B cell (primary cell): ENCODE measurements around the gene GPR183. TPM values are rescaled to one million over a fixed set of nuclear protein-coding genes. Genes with fewer than 3 reads are reported as not detected.
A peak's percentile ranks its signal among the peaks of the same experiment; 100 is the strongest.

Source experiments
- ATAC-seq: fragments of 200-7000 bp; cut with Tn5 transposase; one replicate; pipeline ENCODE4 v1.10.0; 2021; ENCODE audit warnings: low read depth, mild to moderate bottlenecking, moderate number of reproducible peaks, moderate library complexity
- CTCF ChIA-PET: fragments of 350-600 bp; sonication (Branson Sonifier 250); formaldehyde crosslinking; loops from one replicate; lab custom pipeline; 2021; ENCODE audit warnings: antibody characterized with exemption, inconsistent platforms; lab: Charles Lee
- POLR2A ChIA-PET: fragments of 350-600 bp; sonication (Branson Sonifier 250); formaldehyde crosslinking; loops from one replicate; lab custom pipeline; 2021; ENCODE audit warnings: antibody characterized with exemption; lab: Charles Lee
- DNase-seq: peaks from one replicate; pipeline ENCODE4 v3.0.0; 2013
- H2AFZ ChIP-seq: 2 replicates; pipeline ENCODE4 v1.6.1; 2012; ENCODE audit warnings: mild to moderate bottlenecking, low read depth, low read length; ENCODE audit not compliant: insufficient read depth, poor library complexity, severe bottlenecking
- H3K27ac ChIP-seq, 2 donors: 1 replicate in 1 of 2; 2 replicates in 1 of 2; pipeline ENCODE4 v1.5.1; 2012 to 2013; ENCODE audit warnings: low read length in 2 of 2, mild to moderate bottlenecking in 2 of 2, moderate library complexity in 1 of 2
- H3K27me3 ChIP-seq, 4 experiments: fragments of 200-600 bp in 1 of 4; sonication (generic) in 1 of 4; replicated peaks in 1 of 4; 1 replicate in 2 of 4; 2 replicates in 2 of 4; pipeline versions ENCODE4 v1.6.1 to v1.7.0; 2013 to 2016; ENCODE audit warnings: low read length in 3 of 4, mild to moderate bottlenecking in 2 of 4, mixed read lengths in 1 of 4, moderate library complexity in 1 of 4; ENCODE audit not compliant: insufficient read depth in 4 of 4, control insufficient read depth in 3 of 4; ENCODE audit errors: control extremely low read depth in 1 of 4
- H3K36me3 ChIP-seq, 2 experiments: replicated peaks in 1 of 2; 1 replicate in 1 of 2; 2 replicates in 1 of 2; pipeline versions ENCODE4 v1.6.1 to v1.7.1; 2013; ENCODE audit warnings: low read length in 1 of 2; ENCODE audit not compliant: insufficient read depth in 2 of 2, control insufficient read depth in 1 of 2; ENCODE audit errors: control extremely low read depth in 1 of 2, extremely low read depth in 1 of 2
- H3K4me1 ChIP-seq, 2 donors: fragments of 200-600 bp in 1 of 2; sonication (generic) in 1 of 2; 1 replicate in 1 of 2; 2 replicates in 1 of 2; pipeline versions ENCODE4 v1.5.1 to v1.6.1; 2013 to 2017; ENCODE audit warnings: low read length in 2 of 2; ENCODE audit not compliant: control insufficient read depth in 2 of 2, insufficient read depth in 2 of 2
- H3K4me2 ChIP-seq: replicated peaks from 2 replicates; pipeline ENCODE3; 2012; ENCODE audit warnings: mild to moderate bottlenecking, low read depth, low read length; ENCODE audit not compliant: poor library complexity, severe bottlenecking
- H3K4me3 ChIP-seq, 5 experiments: fragments of 200-600 bp in 1 of 5; sonication (generic) in 1 of 5; 1 replicate in 3 of 5; 2 replicates in 2 of 5; pipeline versions ENCODE4 v1.5.1 to v1.7.0; 2011 to 2016; ENCODE audit warnings: low read length in 4 of 5, mild to moderate bottlenecking in 4 of 5, low read depth in 2 of 5, control low read depth in 1 of 5, moderate library complexity in 1 of 5; ENCODE audit not compliant: insufficient read depth in 1 of 5; ENCODE audit errors: control extremely low read depth in 1 of 5, extremely low read depth in 1 of 5
- H3K79me2 ChIP-seq: fragments of 200-600 bp; sonication (generic); one replicate; pipeline ENCODE4 v1.6.0; 2016; ENCODE audit warnings: low read length; ENCODE audit not compliant: control insufficient read depth, insufficient read depth
- H3K9ac ChIP-seq: fragments of 200-600 bp; sonication (generic); 2 replicates; pipeline ENCODE4 v1.6.1; 2017; ENCODE audit warnings: mild to moderate bottlenecking, low read length, moderate library complexity
- H3K9me3 ChIP-seq, 3 donors: one replicate each; pipeline versions ENCODE4 v1.6.1 to v1.7.1; 2013; ENCODE audit warnings: low read length in 2 of 3; ENCODE audit not compliant: control insufficient read depth in 2 of 3, insufficient read depth in 1 of 3; ENCODE audit errors: control extremely low read depth in 1 of 3
- H4K20me1 ChIP-seq: 2 replicates; pipeline ENCODE4 v1.6.0; 2012; ENCODE audit warnings: mild to moderate bottlenecking, low read length; ENCODE audit not compliant: insufficient read depth, control insufficient read depth, poor library complexity, severe bottlenecking
- H3K27ac Mint-ChIP-seq: one replicate; pipeline ENCODE4 v1.8.0; 2021; ENCODE audit warnings: mixed read lengths
- H3K27me3 Mint-ChIP-seq: one replicate; pipeline ENCODE4 v1.8.0; 2021; ENCODE audit warnings: mixed read lengths
- H3K4me1 Mint-ChIP-seq: one replicate; pipeline ENCODE4 v1.8.0; 2021; ENCODE audit warnings: mixed read lengths
- H3K4me3 Mint-ChIP-seq: one replicate; pipeline ENCODE4 v1.8.0; 2021; ENCODE audit warnings: mixed read lengths
- H3K9me3 Mint-ChIP-seq: one replicate; pipeline ENCODE4 v1.8.0; 2022; ENCODE audit warnings: mixed read lengths; ENCODE audit not compliant: insufficient read depth
- CTCF ChIP-seq: fragments of 200-600 bp; IDR thresholded peaks from one replicate; pipeline ENCODE4 v1.8.0; 2022; ENCODE audit warnings: antibody characterized with exemption, mild to moderate bottlenecking
- EZH2 ChIP-seq: IDR thresholded peaks from 2 replicates; pipeline ENCODE4 v1.6.1; 2012; ENCODE audit warnings: borderline replicate concordance, low read depth, mild to moderate bottlenecking, moderate library complexity, low read length; ENCODE audit not compliant: insufficient read depth, poor library complexity, severe bottlenecking
- WGBS: methylation state at CpG from one replicate; pipeline ENCODE4 v1.1.5; 2013; ENCODE audit warnings: missing lambda C conversion rate; ENCODE audit not compliant: insufficient coverage; 5-methylcytosine and 5-hydroxymethylcytosine counted together
- intact Hi-C: fragments of 100-400 bp; cut with micrococcal nuclease; formaldehyde crosslinking; loops from one replicate; pipeline ENCODE4 v1.10.0; 2022
- polyA plus RNA-seq: library from polyadenylated mRNA; depleted of rRNA; stranded (reverse); fragments of >200 nt; gene quantifications from 2 replicates; pipeline ENCODE4 v1.2.3, GENCODE V29; 2012
- total RNA-seq, 2 donors: library from RNA; stranded (reverse); fragments of 120-200 nt in 1 of 2; gene quantifications; 1 replicate in 1 of 2; 2 replicates in 1 of 2; pipeline versions ENCODE4 v1.2.3 to v1.2.4, GENCODE V29; 2013 to 2022

Gene GPR183
- total and polyA plus RNA-seq, 2 donors (not counting 1 experiment from before 2014, with no cell fraction given) = 150 to 256 TPM

- TF ChIP-seq EZH2 (no peak), CTCF (no peak)
- Histone ChIP-seq H3K27ac (peak overlapping the region; percentile 78 to 87), H4K20me1 (no peaks in the 10 kb centered on the region), H2AFZ (no peak overlapping the region), H3K36me3 (peaks cover 0 to 49% of the 10 kb centered on the region in 2 experiments), H3K4me3 (peak overlapping the region in 2 of 5 experiments; percentile 1 to 95), H3K9me3 (no peaks in the 10 kb centered on the region), H3K4me2 (peak overlapping the region; percentile 68), H3K27me3 (no peaks in the 10 kb centered on the region), H3K79me2 (peaks cover 99% of the 10 kb centered on the region), H3K4me1 (peaks cover 79 to 80% of the 10 kb centered on the region in 2 donors), H3K9ac (peak overlapping the region; percentile 80)
- ATAC-seq (peak; percentile 48), DNase-seq (peak; percentile 57)
- Mint-ChIP-seq H3K9me3 (no peaks in the 10 kb centered on the region), H3K27ac (peak overlapping the region; percentile 79), H3K4me3 (peak overlapping the region; percentile 94), H3K27me3 (no peaks in the 10 kb centered on the region), H3K4me1 (peaks cover 71% of the 10 kb centered on the region)
- CTCF ChIA-PET = interaction anchor here (0.7 to 13.9 kb wide), 19 partner anchors 9 to 137 kb away, joined by 3 to 206 read pairs (median 5); no protein-coding TSS in a partner anchor
- POLR2A ChIA-PET = interaction anchor here (1.1 to 1.5 kb wide), 6 partner anchors 18 to 135 kb away, joined by 3 to 13 read pairs (median 4); no protein-coding TSS in a partner anchor
- intact Hi-C loops = loop anchor here (10.0 kb wide), 1 partner anchor 133 kb away; no protein-coding TSS in a partner anchor
- WGBS = no CpG with 5 or more reads among the region's 1 CpG
Measured at GRCh38 chr13:99301913-99302636, 5.1 kb downstream of the GPR183 start.
